Subcutaneous adipose tissue (tissue), 4 donors: Measurements from ENCODE around the gene ECM1. TPM values are rescaled to one million over a fixed set of nuclear protein-coding genes. Genes with fewer than 3 reads are reported as not detected.

Experiments
- CTCF ChIP-seq: fragments of 450-650 bp; IDR thresholded peaks from one replicate; pipeline ENCODE4 v1.5.1; 2016; ENCODE audit warnings: low read depth, mild to moderate bottlenecking, control low read depth, antibody characterized with exemption, moderate library complexity
- total RNA-seq, 4 donors: library from RNA; depleted of rRNA; stranded (reverse); fragments of >200 nt; gene quantifications; one replicate each; pipeline ENCODE4 v1.1.0, GENCODE V29; 2016

ECM1 gene
- total RNA-seq, 4 donors from 2014 or later, result 12.1 to 53.2 (median 29.5) TPM

GRCh38 chr1:150516616-150517015 lies 8.7 kb downstream of the ECM1 start:
- TF ChIP-seq CTCF, result no peak

- TF ChIP-seq CTCF, result no peak
These were observed 13.5 kb downstream of the ECM1 start for GRCh38 chr1:150521196-150521968.

- TF ChIP-seq CTCF, result no peak
These were observed 17.4 kb downstream of the ECM1 start for GRCh38 chr1:150525348-150525747.

GRCh38 chr1:150528196-150528595 lies 20.3 kb downstream of the ECM1 start:
- no peak for TF ChIP-seq CTCF

GRCh38 chr1:150529017-150529416 lies 21.1 kb downstream of the ECM1 start:
- TF ChIP-seq CTCF, result no peak

GRCh38 chr1:150530491-150531159 lies 22.7 kb downstream of the ECM1 start:
- no peak for TF ChIP-seq CTCF

- TF ChIP-seq CTCF, result no peak
These were observed 25.0 kb downstream of the ECM1 start for GRCh38 chr1:150532860-150533259.
